GM23248 (cell line): ENCODE measurements around the gene ATP4A. TPM values are rescaled to one million over a fixed set of nuclear protein-coding genes. Genes with fewer than 3 reads are reported as not detected.
"Not testable (repeated sequence)": the region's sequence is repeated elsewhere in the genome, so short reads cannot be mapped to it uniquely, and the experiment has no call there.

Experiments
- DNase-seq: peaks from one replicate; pipeline ENCODE4 v3.0.0-alpha.2; 2015
- H2AFZ ChIP-seq: fragments of 200-600 bp; sonication (generic); 2 replicates; pipeline ENCODE4 v1.6.1; 2016; ENCODE audit warnings: antibody characterized with exemption
- H3F3A ChIP-seq: fragments of 200-600 bp; sonication (generic); 2 replicates; pipeline ENCODE4 v1.6.1; 2016; ENCODE audit warnings: mild to moderate bottlenecking, antibody characterized with exemption, mixed run types; ENCODE audit not compliant: insufficient read depth
- H3K27ac ChIP-seq: fragments of 200-600 bp; sonication (generic); 2 replicates; pipeline ENCODE4 v1.5.1; 2016; ENCODE audit warnings: mild to moderate bottlenecking
- H3K27me3 ChIP-seq: fragments of 200-600 bp; sonication (generic); replicated peaks from 2 replicates; pipeline ENCODE4 v1.6.1; 2016; ENCODE audit warnings: mild to moderate bottlenecking; ENCODE audit not compliant: insufficient read depth
- H3K36me3 ChIP-seq: fragments of 200-600 bp; sonication (generic); 2 replicates; pipeline ENCODE4 v1.6.1; 2016; ENCODE audit warnings: low read depth, mild to moderate bottlenecking
- H3K4me1 ChIP-seq: fragments of 200-600 bp; sonication (generic); 2 replicates; pipeline ENCODE4 v1.6.1; 2016; ENCODE audit warnings: mild to moderate bottlenecking; ENCODE audit not compliant: insufficient read depth
- H3K4me2 ChIP-seq: fragments of 200-600 bp; sonication (generic); one replicate; pipeline ENCODE4 v1.6.1; 2016; ENCODE audit warnings: mild to moderate bottlenecking; ENCODE audit not compliant: unreplicated experiment
- H3K4me3 ChIP-seq: fragments of 200-600 bp; sonication (generic); 2 replicates; pipeline ENCODE4 v1.5.1; 2016; ENCODE audit warnings: mild to moderate bottlenecking
- H3K79me2 ChIP-seq: fragments of 200-600 bp; sonication (generic); 2 replicates; pipeline ENCODE4 v1.6.1; 2016; ENCODE audit warnings: mild to moderate bottlenecking; ENCODE audit not compliant: insufficient read depth
- H3K9ac ChIP-seq: fragments of 200-600 bp; sonication (generic); 2 replicates; pipeline ENCODE4 v1.6.1; 2016; ENCODE audit warnings: mild to moderate bottlenecking
- H3K9me2 ChIP-seq: fragments of 200-600 bp; sonication (generic); 2 replicates; pipeline ENCODE4 v1.6.1; 2016; ENCODE audit warnings: mixed run types, mild to moderate bottlenecking, moderate library complexity; ENCODE audit not compliant: insufficient read depth
- H3K9me3 ChIP-seq: fragments of 200-600 bp; sonication (generic); one replicate; pipeline ENCODE4 v1.6.1; 2017; ENCODE audit warnings: low read depth
- H4K20me1 ChIP-seq: fragments of 200-600 bp; sonication (generic); 2 replicates; pipeline ENCODE4 v1.6.0; 2016; ENCODE audit not compliant: insufficient read depth
- EZH2 ChIP-seq: fragments of 200-600 bp; sonication (generic); IDR thresholded peaks from 2 replicates; pipeline ENCODE4 v1.6.1; 2018; ENCODE audit warnings: antibody characterized with exemption, mild to moderate bottlenecking; ENCODE audit not compliant: insufficient read depth, poor library complexity, severe bottlenecking
- EZH2phosphoT487 ChIP-seq: fragments of 200-600 bp; sonication (generic); IDR thresholded peaks from 2 replicates; pipeline ENCODE4 v1.6.1; 2018; ENCODE audit warnings: antibody characterized with exemption, moderate library complexity, mild to moderate bottlenecking, low read depth; ENCODE audit not compliant: insufficient read depth
- WGBS, 2 experiments: methylation state at CpG; one replicate each; pipeline ENCODE4 v1.1.6; 2015 to 2017; ENCODE audit warnings: low lambda C conversion rate in 2 of 2, low coverage in 1 of 2; ENCODE audit errors: missing lambda C conversion rate in 2 of 2; 5-methylcytosine and 5-hydroxymethylcytosine counted together
- in situ Hi-C: fragments of 300-500 bp; cut with MboI; formaldehyde crosslinking; loops from 2 replicates; pipeline ENCODE4 v1.15.0; 2020
- polyA plus RNA-seq: library from polyadenylated mRNA; unstranded; fragments of >200 nt; fragmentation: Nextera tagmentation; extraction: Ambion mirVana; gene quantifications from 2 replicates; pipeline ENCODE4 v1.2.1, GENCODE V29; 2016
- total RNA-seq: library from RNA; depleted of rRNA; stranded (reverse); fragments of >200 nt; shearing (Covaris generic); gene quantifications from 2 replicates; pipeline ENCODE4 v1.2.3, GENCODE V29; 2014

Gene ATP4A
- total and polyA plus RNA-seq, 2 experiments from 2014 or later = not detected

- no peaks in the 10 kb centered on the region for H3K36me3 ChIP-seq
- in situ Hi-C loops = no loop called here
- H2AFZ ChIP-seq = no peak overlapping the region
- H3K4me3 ChIP-seq = no peak overlapping the region
- TF ChIP-seq EZH2phosphoT487 (no peak), EZH2 (no peak)
- H3F3A ChIP-seq = no peaks in the 10 kb centered on the region
- no peak for DNase-seq
- H3K9ac ChIP-seq = no peak overlapping the region
- H3K27ac ChIP-seq = no peak overlapping the region
- H3K27me3 ChIP-seq = no peaks in the 10 kb centered on the region
- H3K9me2 ChIP-seq = no peaks in the 10 kb centered on the region
- H4K20me1 ChIP-seq = no peaks in the 10 kb centered on the region
- no peak overlapping the region for H3K4me2 ChIP-seq
- WGBS, 2 experiments = 27 to 31% methylated on average over 2 of the region's 2 CpGs
- H3K9me3 ChIP-seq = no peaks in the 10 kb centered on the region
- H3K4me1 ChIP-seq = no peaks in the 10 kb centered on the region
- no peaks in the 10 kb centered on the region for H3K79me2 ChIP-seq
Observed at GRCh38 chr19:35608251-35608650, 44.8 kb upstream of the ATP4A start.

- 28 to 37% methylated on average over 3 of the region's 3 CpGs for WGBS, 2 experiments
- in situ Hi-C loops = no loop called here
- no peak for DNase-seq
- Histone ChIP-seq H3K4me1 (no peaks in the 10 kb centered on the region), H2AFZ (no peak overlapping the region), H3K4me2 (no peak overlapping the region), H3K79me2 (no peaks in the 10 kb centered on the region), H3K36me3 (no peaks in the 10 kb centered on the region), H3K4me3 (no peak overlapping the region), H3K27me3 (no peaks in the 10 kb centered on the region), H4K20me1 (no peaks in the 10 kb centered on the region), H3K9ac (no peak overlapping the region), H3K27ac (no peak overlapping the region), H3K9me2 (no peaks in the 10 kb centered on the region), H3F3A (no peaks in the 10 kb centered on the region), H3K9me3 (no peaks in the 10 kb centered on the region)
- TF ChIP-seq EZH2 (no peak), EZH2phosphoT487 (no peak)
Observed at GRCh38 chr19:35607661-35608060, 44.2 kb upstream of the ATP4A start.

GRCh38 chr19:35607170-35607569 is 43.7 kb upstream of the ATP4A start:
- H3K4me1 ChIP-seq, H3K4me2 ChIP-seq, H3K9me3 ChIP-seq, H3K27ac ChIP-seq, H3K36me3 ChIP-seq, H3F3A ChIP-seq, H3K79me2 ChIP-seq, H2AFZ ChIP-seq, H3K9ac ChIP-seq, H3K9me2 ChIP-seq, in situ Hi-C loops, DNase-seq, H3K27me3 ChIP-seq, H4K20me1 ChIP-seq, H3K4me3 ChIP-seq: not testable (repeated sequence)
- WGBS, 2 experiments = 41 to 42% methylated on average over 8 of the region's 8 CpGs

- H3K4me3 ChIP-seq, H3K79me2 ChIP-seq, H3K9me2 ChIP-seq, H3K27me3 ChIP-seq, H2AFZ ChIP-seq, H3K4me2 ChIP-seq, H3K4me1 ChIP-seq, H4K20me1 ChIP-seq, DNase-seq, H3K9ac ChIP-seq, H3K27ac ChIP-seq, H3K36me3 ChIP-seq, in situ Hi-C loops, H3F3A ChIP-seq, H3K9me3 ChIP-seq: not testable (repeated sequence)
- 65 to 70% methylated on average over 4 of the region's 4 CpGs for WGBS, 2 experiments
Observed at GRCh38 chr19:35604436-35604835, 41.0 kb upstream of the ATP4A start.

GRCh38 chr19:35601971-35602370 is 38.5 kb upstream of the ATP4A start:
- H3K27me3 ChIP-seq = peaks cover 3% of the 10 kb centered on the region; the same call in 1 of the 2 replicates
- no peaks in the 10 kb centered on the region for H3K9me2 ChIP-seq
- no peak overlapping the region for H3K27ac ChIP-seq
- H3K9me3 ChIP-seq = no peaks in the 10 kb centered on the region
- 13 to 21% methylated on average over 3 of the region's 3 CpGs for WGBS, 2 experiments
- no peak for DNase-seq
- H3K4me1 ChIP-seq = no peaks in the 10 kb centered on the region
- no peaks in the 10 kb centered on the region for H3F3A ChIP-seq
- H4K20me1 ChIP-seq = no peaks in the 10 kb centered on the region
- no peaks in the 10 kb centered on the region for H3K79me2 ChIP-seq
- no peak overlapping the region for H3K9ac ChIP-seq
- in situ Hi-C loops = no loop called here
- H3K36me3 ChIP-seq = no peaks in the 10 kb centered on the region
- H3K4me2 ChIP-seq = no peak overlapping the region
- no peak overlapping the region for H3K4me3 ChIP-seq
- H2AFZ ChIP-seq = no peak overlapping the region
- TF ChIP-seq EZH2phosphoT487 (no peak), EZH2 (no peak)
